Omental fat pad (tissue), 4 donors: ENCODE measurements around the gene KCNIP4. TPM values are rescaled to one million over a fixed set of nuclear protein-coding genes. Genes with fewer than 3 reads are reported as not detected.

Source experiments
- ATAC-seq: fragments of 150-250 bp; one replicate; pipeline ENCODE4 v1.9.1; 2016; ENCODE audit warnings: mild to moderate bottlenecking, moderate library complexity; ENCODE audit not compliant: low FRiP score
- DNase-seq: peaks from one replicate; pipeline ENCODE4 v3.0.0-alpha.2; 2019; ENCODE audit warnings: low spot score
- CTCF ChIP-seq, 3 donors: fragments of 450-650 bp; IDR thresholded peaks; one replicate each; pipeline ENCODE4 v1.5.1; 2016 to 2017; ENCODE audit warnings: antibody characterized with exemption in 3 of 3, mild to moderate bottlenecking in 3 of 3, moderate library complexity in 2 of 3
- total RNA-seq, 4 donors: library from RNA; depleted of rRNA; stranded (reverse); fragments of >200 nt; gene quantifications; one replicate each; pipeline ENCODE4 v1.1.0, GENCODE V29; 2016

KCNIP4 gene
- total RNA-seq, 4 donors from 2014 or later: 0.37 TPM; not detected in 3

GRCh38 chr4:20997886-20998285 is 950.7 kb downstream of the KCNIP4 start:
- ATAC-seq (no peak), DNase-seq (no peak)
- TF ChIP-seq CTCF (IDR thresholded peaks at IDR 0.05): no peak

GRCh38 chr4:20995610-20996009 is 953.0 kb downstream of the KCNIP4 start:
- ATAC-seq (no peak), DNase-seq (no peak)
- no peak for TF ChIP-seq CTCF (IDR thresholded peaks at IDR 0.05)

GRCh38 chr4:20995015-20995414 is 953.6 kb downstream of the KCNIP4 start:
- no peak for TF ChIP-seq CTCF (IDR thresholded peaks at IDR 0.05)
- no peak for DNase-seq
- no peak for ATAC-seq

- ATAC-seq: no peak
- DNase-seq: no peak
- TF ChIP-seq CTCF (IDR thresholded peaks at IDR 0.05): no peak
These were observed 956.6 kb downstream of the KCNIP4 start for GRCh38 chr4:20992002-20992401.

- ATAC-seq (no peak), DNase-seq (no peak)
- TF ChIP-seq CTCF (IDR thresholded peaks at IDR 0.05): no peak
These were observed 961.4 kb downstream of the KCNIP4 start for GRCh38 chr4:20987191-20987590.

GRCh38 chr4:20984576-20984836 is 964.1 kb downstream of the KCNIP4 start:
- DNase-seq (no peak), ATAC-seq (no peak)
- TF ChIP-seq CTCF (IDR thresholded peaks at IDR 0.05): no peak

DNA sequence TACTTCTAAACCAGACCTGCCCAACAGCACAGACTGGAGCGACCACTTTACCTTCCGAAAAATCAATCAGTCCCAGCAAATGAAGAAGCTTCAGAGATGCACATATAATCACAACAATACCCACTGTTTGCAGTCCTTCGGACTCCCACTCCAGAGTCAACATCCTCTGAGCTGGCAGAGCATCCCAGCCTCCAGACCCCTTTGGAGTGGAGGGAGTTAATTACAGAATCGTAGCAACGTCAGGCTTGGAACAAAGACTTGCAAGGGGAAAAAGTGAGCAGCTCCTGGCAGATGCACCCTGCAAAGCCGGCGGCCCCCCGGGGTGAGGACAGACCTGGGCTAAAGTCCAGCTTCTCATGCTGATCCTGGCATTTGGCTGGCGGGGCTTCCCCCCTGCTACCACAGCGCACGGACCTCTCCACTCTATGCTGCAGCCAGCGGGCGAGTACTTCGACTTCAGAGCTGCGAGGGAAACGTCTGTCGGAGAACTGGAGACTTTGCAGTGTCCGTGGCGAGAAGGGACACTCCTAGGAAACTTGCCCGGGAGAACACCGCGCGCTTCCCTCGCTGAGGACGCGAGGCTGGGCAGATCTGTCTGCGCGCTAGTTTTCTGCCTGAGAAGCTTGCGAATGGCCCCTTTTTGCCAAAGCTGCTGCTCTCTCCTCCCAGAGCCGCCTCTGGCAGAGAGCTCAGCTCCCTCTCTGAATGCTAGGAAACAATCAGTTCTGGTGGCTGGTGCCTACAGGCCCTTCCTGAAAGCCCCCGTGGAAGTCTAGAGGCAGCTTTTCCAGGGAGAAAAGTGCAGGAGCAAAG is 964.6 kb downstream of the KCNIP4 start:
- ATAC-seq: peak; percentile 57
- no peak for DNase-seq
- no peak for TF ChIP-seq CTCF (IDR thresholded peaks at IDR 0.05)
